ENCODE results near the gene MRPS11. TPM values are rescaled to one million over a fixed set of nuclear protein-coding genes. Genes with fewer than 3 reads are reported as not detected.

The MRPS11 gene
- total and polyA plus RNA-seq, 2 experiments from 2014 or later, result 24.9 to 76.6 TPM

DNA sequence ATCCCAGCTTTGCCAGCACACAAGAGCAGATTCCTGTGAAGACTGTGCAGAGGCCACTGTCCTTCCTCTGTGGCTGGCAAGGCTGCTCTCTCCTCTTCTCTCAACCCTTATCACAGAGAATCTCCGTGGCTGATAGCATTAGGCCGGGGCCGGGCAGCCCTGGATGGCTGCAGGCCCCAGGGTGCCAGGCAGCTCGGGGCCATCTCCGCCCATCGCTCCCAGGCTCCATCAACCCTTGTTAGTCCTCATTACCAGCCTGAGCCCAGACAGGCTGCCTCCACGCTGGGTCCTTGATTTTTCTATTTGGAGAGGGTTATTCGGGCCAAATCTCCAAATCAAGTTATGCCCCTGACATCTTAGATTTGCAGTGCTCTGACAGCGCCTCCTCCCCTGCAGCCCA lies 39.5 kb upstream of the MRPS11 start:
- H3K4me3 ChIP-seq, result no peak overlapping the region
- H3K27ac ChIP-seq, result no peak overlapping the region
- H3K79me2 ChIP-seq (ENCODE audit: insufficient read depth), result no peaks in the 10 kb centered on the region
- DNase-seq, result no peak
- H3K27me3 ChIP-seq (replicated peaks; ENCODE audit: insufficient read depth), result peaks cover 24% of the 10 kb centered on the region
- H3K4me2 ChIP-seq (ENCODE audit: unreplicated experiment), result no peak overlapping the region
- 34 to 43% methylated on average over 9 of the region's 9 CpGs for WGBS, 2 experiments (ENCODE audit: low coverage in 1 of 2, low lambda C conversion rate in 2 of 2, missing lambda C conversion rate in 2 of 2)
- no peaks in the 10 kb centered on the region for H3K9me3 ChIP-seq (ENCODE audit: low read depth)
- H3K9me2 ChIP-seq (ENCODE audit: insufficient read depth), result no peaks in the 10 kb centered on the region
- in situ Hi-C loops (cut with MboI), result loop anchor here (25.0 kb wide), 1 partner anchor 166 kb away; the partner anchor contains the start of gene NTRK3
- H4K20me1 ChIP-seq (ENCODE audit: insufficient read depth), result no peaks in the 10 kb centered on the region
- H3K9ac ChIP-seq, result no peak overlapping the region
- H2AFZ ChIP-seq, result no peak overlapping the region
- H3F3A ChIP-seq (ENCODE audit: insufficient read depth), result no peaks in the 10 kb centered on the region
- no peaks in the 10 kb centered on the region for H3K36me3 ChIP-seq (ENCODE audit: low read depth)
- TF ChIP-seq EZH2phosphoT487 (IDR thresholded peaks at IDR 0.05; ENCODE audit: insufficient read depth, low read depth) (no peak), EZH2 (IDR thresholded peaks at IDR 0.05; ENCODE audit: insufficient read depth, poor library complexity, severe bottlenecking) (no peak)
- H3K4me1 ChIP-seq (ENCODE audit: insufficient read depth), result no peaks in the 10 kb centered on the region

- H3K27ac ChIP-seq, result no peak overlapping the region
- in situ Hi-C loops (cut with MboI), result loop anchor here (25.0 kb wide), 1 partner anchor 167 kb away; the partner anchor contains the start of gene NTRK3
- no peak overlapping the region for H3K4me3 ChIP-seq
- H3F3A ChIP-seq (ENCODE audit: insufficient read depth), result no peaks in the 10 kb centered on the region
- peaks cover 24% of the 10 kb centered on the region for H3K27me3 ChIP-seq (replicated peaks; ENCODE audit: insufficient read depth)
- H2AFZ ChIP-seq, result no peak overlapping the region
- DNase-seq, result no peak
- no peak overlapping the region for H3K4me2 ChIP-seq (ENCODE audit: unreplicated experiment)
- 52 to 60% methylated on average over 12 of the region's 12 CpGs for WGBS, 2 experiments (ENCODE audit: low coverage in 1 of 2, low lambda C conversion rate in 2 of 2, missing lambda C conversion rate in 2 of 2)
- TF ChIP-seq EZH2 (IDR thresholded peaks at IDR 0.05; ENCODE audit: insufficient read depth, poor library complexity, severe bottlenecking) (no peak), EZH2phosphoT487 (IDR thresholded peaks at IDR 0.05; ENCODE audit: insufficient read depth, low read depth) (no peak)
- no peaks in the 10 kb centered on the region for H3K36me3 ChIP-seq (ENCODE audit: low read depth)
- no peaks in the 10 kb centered on the region for H3K9me3 ChIP-seq (ENCODE audit: low read depth)
- no peaks in the 10 kb centered on the region for H3K4me1 ChIP-seq (ENCODE audit: insufficient read depth)
- no peaks in the 10 kb centered on the region for H3K9me2 ChIP-seq (ENCODE audit: insufficient read depth)
- no peaks in the 10 kb centered on the region for H3K79me2 ChIP-seq (ENCODE audit: insufficient read depth)
- H4K20me1 ChIP-seq (ENCODE audit: insufficient read depth), result no peaks in the 10 kb centered on the region
- H3K9ac ChIP-seq, result no peak overlapping the region
These were observed 38.5 kb upstream of the MRPS11 start for GRCh38 chr15:88428805-88429605.

DNA sequence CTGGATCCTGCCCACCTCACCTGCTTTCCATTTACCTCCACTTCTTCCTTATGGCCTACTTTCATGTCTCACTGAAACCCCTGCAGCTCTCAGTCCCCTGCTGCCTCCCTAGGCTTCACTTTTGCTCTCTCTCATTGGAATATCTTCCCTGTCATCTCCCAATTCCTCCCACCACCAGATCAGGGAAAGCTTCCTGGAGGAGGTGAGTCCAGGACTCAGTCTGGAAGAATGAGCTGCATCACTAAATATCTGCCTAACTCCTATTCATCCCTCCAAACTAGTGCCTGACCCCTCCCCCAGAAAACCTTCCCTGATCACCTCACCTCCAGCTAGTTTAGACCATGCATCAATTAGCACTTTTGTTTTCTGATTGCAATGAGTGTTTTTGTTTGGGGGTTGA lies 37.5 kb upstream of the MRPS11 start:
- no peaks in the 10 kb centered on the region for H3K4me1 ChIP-seq (ENCODE audit: insufficient read depth)
- no peaks in the 10 kb centered on the region for H3K9me3 ChIP-seq (ENCODE audit: low read depth)
- no peak overlapping the region for H2AFZ ChIP-seq
- peaks cover 22% of the 10 kb centered on the region for H3K27me3 ChIP-seq (replicated peaks; ENCODE audit: insufficient read depth)
- H3F3A ChIP-seq (ENCODE audit: insufficient read depth), result no peaks in the 10 kb centered on the region
- H3K4me3 ChIP-seq, result no peak overlapping the region
- TF ChIP-seq EZH2phosphoT487 (IDR thresholded peaks at IDR 0.05; ENCODE audit: insufficient read depth, low read depth) (no peak), EZH2 (IDR thresholded peaks at IDR 0.05; ENCODE audit: insufficient read depth, poor library complexity, severe bottlenecking) (no peak)
- no peak for DNase-seq
- H3K4me2 ChIP-seq (ENCODE audit: unreplicated experiment), result no peak overlapping the region
- no peaks in the 10 kb centered on the region for H3K9me2 ChIP-seq (ENCODE audit: insufficient read depth)
- no peaks in the 10 kb centered on the region for H4K20me1 ChIP-seq (ENCODE audit: insufficient read depth)
- no peaks in the 10 kb centered on the region for H3K79me2 ChIP-seq (ENCODE audit: insufficient read depth)
- no peak overlapping the region for H3K9ac ChIP-seq
- H3K27ac ChIP-seq, result no peak overlapping the region
- in situ Hi-C loops (cut with MboI), result loop anchor here (25.0 kb wide), 1 partner anchor 168 kb away; the partner anchor contains the start of gene NTRK3
- H3K36me3 ChIP-seq (ENCODE audit: low read depth), result no peaks in the 10 kb centered on the region

- no peak for TF ChIP-seq EZH2phosphoT487 (IDR thresholded peaks at IDR 0.05; ENCODE audit: insufficient read depth, low read depth)
- TF ChIP-seq EZH2 (IDR thresholded peaks at IDR 0.05; ENCODE audit: insufficient read depth, poor library complexity, severe bottlenecking), result no peak
- in situ Hi-C loops (cut with MboI), result loop anchor here (25.0 kb wide), 1 partner anchor 169 kb away; the partner anchor contains the start of gene NTRK3
- H3K27ac ChIP-seq, result no peak overlapping the region
- H3K27me3 ChIP-seq (replicated peaks; ENCODE audit: insufficient read depth), result peaks cover 10% of the 10 kb centered on the region; the same call in 1 of the 2 replicates
- no peak overlapping the region for H3K9ac ChIP-seq
- H3K4me2 ChIP-seq (ENCODE audit: unreplicated experiment), result no peak overlapping the region
- H3K79me2 ChIP-seq (ENCODE audit: insufficient read depth), result no peaks in the 10 kb centered on the region
- H3K4me1 ChIP-seq (ENCODE audit: insufficient read depth), result no peaks in the 10 kb centered on the region
- H2AFZ ChIP-seq, result no peak overlapping the region
- DNase-seq, result no peak
- H3K9me3 ChIP-seq (ENCODE audit: low read depth), result no peaks in the 10 kb centered on the region
- H3F3A ChIP-seq (ENCODE audit: insufficient read depth), result no peaks in the 10 kb centered on the region
- 65 to 66% methylated on average over 10 of the region's 10 CpGs for WGBS, 2 experiments (ENCODE audit: low coverage in 1 of 2, low lambda C conversion rate in 2 of 2, missing lambda C conversion rate in 2 of 2)
- no peaks in the 10 kb centered on the region for H3K36me3 ChIP-seq (ENCODE audit: low read depth)
- H4K20me1 ChIP-seq (ENCODE audit: insufficient read depth), result no peaks in the 10 kb centered on the region
- no peaks in the 10 kb centered on the region for H3K9me2 ChIP-seq (ENCODE audit: insufficient read depth)
- no peak overlapping the region for H3K4me3 ChIP-seq
These were observed 36.1 kb upstream of the MRPS11 start for GRCh38 chr15:88431441-88431840.
